Esophagus (tissue), 2 donors: ENCODE results near the gene NHLRC3. TPM values are rescaled to one million over a fixed set of nuclear protein-coding genes. Genes with fewer than 3 reads are reported as not detected.
A peak's percentile ranks its signal among the peaks of the same experiment; 100 is the strongest.
"Not testable (repeated sequence)": the region's sequence is repeated elsewhere in the genome, so short reads cannot be mapped to it uniquely, and the experiment has no call there.

Source experiments
- H3K27ac ChIP-seq, 2 donors: one replicate each; pipeline ENCODE4 v1.5.1; 2013; ENCODE audit warnings: low read depth in 2 of 2, mild to moderate bottlenecking in 2 of 2, inconsistent platforms in 1 of 2, low read length in 1 of 2, moderate library complexity in 1 of 2
- H3K27me3 ChIP-seq, 2 donors: one replicate each; pipeline ENCODE4 v1.6.1; 2013; ENCODE audit warnings: low read length in 2 of 2, control low read depth in 1 of 2, mild to moderate bottlenecking in 1 of 2; ENCODE audit not compliant: insufficient read depth in 2 of 2, control insufficient read depth in 1 of 2
- H3K36me3 ChIP-seq, 2 donors: one replicate each; pipeline ENCODE4 v1.6.1; 2013; ENCODE audit warnings: low read length in 1 of 2; ENCODE audit not compliant: control insufficient read depth in 2 of 2, insufficient read depth in 2 of 2
- H3K4me1 ChIP-seq, 2 donors: one replicate each; pipeline ENCODE4 v1.6.1; 2013; ENCODE audit warnings: low read length in 1 of 2; ENCODE audit not compliant: control insufficient read depth in 2 of 2, insufficient read depth in 2 of 2
- H3K4me3 ChIP-seq, 2 donors: one replicate each; pipeline ENCODE4 v1.5.1; 2013; ENCODE audit warnings: low read length in 2 of 2, mild to moderate bottlenecking in 2 of 2, low read depth in 1 of 2, moderate library complexity in 1 of 2
- H3K9me3 ChIP-seq, 2 donors: one replicate each; pipeline ENCODE4 v1.6.1; 2013; ENCODE audit warnings: mild to moderate bottlenecking in 2 of 2, low read depth in 1 of 2, low read length in 1 of 2, moderate library complexity in 1 of 2; ENCODE audit not compliant: control insufficient read depth in 2 of 2, insufficient read depth in 1 of 2
- WGBS, 2 donors: extraction: QIAGEN DNeasy Blood & Tissue Kit; methylation state at CpG; one replicate each; pipeline ENCODE4 v1.1.7; 2013; 5-methylcytosine and 5-hydroxymethylcytosine counted together
- polyA plus RNA-seq, 2 donors: library from polyadenylated mRNA; stranded (reverse); fragments of 200-250 nt; gene quantifications; one replicate each; pipeline ENCODE4 v1.2.3, GENCODE V29; 2013
- donor health status: healthy with polysubstance abuse.
- donor health status: Bipolar disorder and iron deficiency.

The NHLRC3 gene
- 1 to 10 TPM; 4.3 to 6.9 TPM for polyA plus RNA-seq

- peaks cover 0 to 2% of the 10 kb centered on the region in 2 donors for H3K4me1 ChIP-seq
- peak within 1 kb of the TSS; percentile 76 to 89 for H3K4me3 ChIP-seq
- H3K27me3 ChIP-seq: no peaks in the 10 kb centered on the region
- 0% methylated on average over 41 of the region's 41 CpGs for WGBS, 2 donors
- peak within 1 kb of the TSS; percentile 84 to 85 for H3K27ac ChIP-seq
- peaks cover 0 to 3% of the 10 kb centered on the region in 2 donors for H3K36me3 ChIP-seq
- no peaks in the 10 kb centered on the region for H3K9me3 ChIP-seq
These were observed at the start of gene NHLRC3, which contains the start of gene PROSER1 for GRCh38 chr13:39037880-39038568. Gene NHLRC3, plus strand, starts transcription at chr13:39038456. Its CDS starts 184 bp downstream, at chr13:39038640. Gene PROSER1, minus strand, starts transcription at chr13:39038089. Its CDS starts 847 bp downstream, at chr13:39037242.

GRCh38 chr13:38990693-38991092 is 47.6 kb upstream of the NHLRC3 start, which contains the start of gene STOML3:
Gene STOML3, minus strand, starts transcription at chr13:38990831. Its CDS starts 110 bp downstream, at chr13:38990721.
- no peaks in the 10 kb centered on the region for H3K9me3 ChIP-seq
- no peaks in the 10 kb centered on the region for H3K4me1 ChIP-seq
- H3K27me3 ChIP-seq: no peaks in the 10 kb centered on the region
- no peak within 1 kb of the TSS for H3K4me3 ChIP-seq
- no peaks in the 10 kb centered on the region for H3K36me3 ChIP-seq
- H3K27ac ChIP-seq: no peak within 1 kb of the TSS

- WGBS, 2 donors: 67 to 69% methylated on average over 4 of the region's 4 CpGs
- H3K4me3 ChIP-seq: no peak overlapping the region
- peaks cover 0 to 2% of the 10 kb centered on the region in 2 donors for H3K9me3 ChIP-seq
- H3K27me3 ChIP-seq: no peaks in the 10 kb centered on the region
- no peaks in the 10 kb centered on the region for H3K36me3 ChIP-seq
- H3K27ac ChIP-seq: no peak overlapping the region
- H3K4me1 ChIP-seq: no peaks in the 10 kb centered on the region
These were observed 44.9 kb upstream of the NHLRC3 start for GRCh38 chr13:38993381-38993780.

GRCh38 chr13:38998739-38999138 is 39.5 kb upstream of the NHLRC3 start:
- H3K4me1 ChIP-seq: no peaks in the 10 kb centered on the region
- no peak overlapping the region for H3K27ac ChIP-seq
- H3K27me3 ChIP-seq: no peaks in the 10 kb centered on the region
- no peaks in the 10 kb centered on the region for H3K36me3 ChIP-seq
- peaks cover 0 to 2% of the 10 kb centered on the region in 2 donors for H3K9me3 ChIP-seq
- no peak overlapping the region for H3K4me3 ChIP-seq
- 79 to 83% methylated on average over 3 of the region's 3 CpGs for WGBS, 2 donors

- H3K27me3 ChIP-seq, H3K4me3 ChIP-seq, H3K36me3 ChIP-seq, H3K4me1 ChIP-seq, H3K27ac ChIP-seq, H3K9me3 ChIP-seq: not testable (repeated sequence)
- 60 to 79% methylated on average over 24 to 29 of the region's 29 CpGs for WGBS, 2 donors
These were observed 31.7 kb upstream of the NHLRC3 start for GRCh38 chr13:39006371-39007111.

- WGBS, 2 donors: 82 to 84% methylated on average over 7 of the region's 7 CpGs
- no peak overlapping the region for H3K27ac ChIP-seq
- H3K9me3 ChIP-seq: no peaks in the 10 kb centered on the region
- no peaks in the 10 kb centered on the region for H3K27me3 ChIP-seq
- H3K4me1 ChIP-seq: no peaks in the 10 kb centered on the region
- peaks cover 5 to 17% of the 10 kb centered on the region in 2 donors for H3K36me3 ChIP-seq
- H3K4me3 ChIP-seq: no peak overlapping the region
These were observed 25.6 kb upstream of the NHLRC3 start for GRCh38 chr13:39012608-39013007.

- H3K9me3 ChIP-seq: no peaks in the 10 kb centered on the region
- no peak overlapping the region for H3K4me3 ChIP-seq
- H3K27ac ChIP-seq: no peak overlapping the region
- H3K36me3 ChIP-seq: peaks cover 9 to 22% of the 10 kb centered on the region in 2 donors
- no peaks in the 10 kb centered on the region for H3K4me1 ChIP-seq
- H3K27me3 ChIP-seq: no peaks in the 10 kb centered on the region
- 89 to 98% methylated on average over 5 of the region's 5 CpGs for WGBS, 2 donors
These were observed 24.8 kb upstream of the NHLRC3 start for GRCh38 chr13:39013462-39013861.

- H3K36me3 ChIP-seq: peaks cover 7 to 22% of the 10 kb centered on the region in 2 donors
- WGBS, 2 donors: 47 to 54% methylated on average over 1 of the region's 1 CpG
- H3K4me3 ChIP-seq: no peak overlapping the region
These were observed 22.2 kb upstream of the NHLRC3 start for GRCh38 chr13:39016087-39016486.

GRCh38 chr13:39016787-39017186 is 21.5 kb upstream of the NHLRC3 start:
- Histone ChIP-seq H3K9me3 (no peaks in the 10 kb centered on the region), H3K27me3 (no peaks in the 10 kb centered on the region), H3K36me3 (peaks cover 7 to 22% of the 10 kb centered on the region in 2 donors), H3K4me1 (no peaks in the 10 kb centered on the region), H3K27ac (no peak overlapping the region), H3K4me3 (no peak overlapping the region)
- 18 to 20% methylated on average over 2 of the region's 2 CpGs for WGBS, 2 donors

More at GRCh38 chr13:39016087-39016486, 22.2 kb upstream of the NHLRC3 start:
- no peaks in the 10 kb centered on the region for H3K27me3 ChIP-seq
- H3K27ac ChIP-seq: no peak overlapping the region
- no peaks in the 10 kb centered on the region for H3K9me3 ChIP-seq
- H3K4me1 ChIP-seq: no peaks in the 10 kb centered on the region
